C4-2B (cell line): ENCODE results near the gene SCAND1.

Experiments used
- ZFX ChIP-seq: fragments of 450-650 bp; IDR thresholded peaks from 2 replicates; pipeline ENCODE4 v1.6.1; 2017
- TF ChIP-seq, protein P1 (sequence below): fragments of 450-650 bp; conservative IDR thresholded peaks from 2 replicates; pipeline ENCODE4 v1.5.1; 2017; ENCODE audit warnings: mild to moderate bottlenecking

DNA sequence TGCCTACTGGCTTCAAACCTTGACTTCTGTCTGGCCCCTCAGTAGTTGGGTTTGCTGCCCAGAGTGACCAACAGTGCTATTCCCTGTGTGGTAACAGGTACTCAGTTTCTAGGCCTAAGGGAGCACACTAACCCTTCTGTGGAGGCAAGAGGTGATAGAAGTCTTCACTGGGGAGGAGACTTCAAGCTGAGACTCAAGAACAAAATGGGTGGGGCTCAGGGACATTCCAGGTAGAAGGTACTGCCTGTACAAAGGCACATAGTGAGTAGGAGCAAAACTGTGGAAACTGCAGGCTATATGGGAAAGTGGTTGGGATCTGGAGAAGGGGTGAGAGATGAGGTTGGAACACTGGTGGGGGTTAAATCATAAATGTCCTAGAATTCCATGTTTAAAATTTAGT lies 2.3 kb upstream of the SCAND1 start:
- TF ChIP-seq, protein P1, sequence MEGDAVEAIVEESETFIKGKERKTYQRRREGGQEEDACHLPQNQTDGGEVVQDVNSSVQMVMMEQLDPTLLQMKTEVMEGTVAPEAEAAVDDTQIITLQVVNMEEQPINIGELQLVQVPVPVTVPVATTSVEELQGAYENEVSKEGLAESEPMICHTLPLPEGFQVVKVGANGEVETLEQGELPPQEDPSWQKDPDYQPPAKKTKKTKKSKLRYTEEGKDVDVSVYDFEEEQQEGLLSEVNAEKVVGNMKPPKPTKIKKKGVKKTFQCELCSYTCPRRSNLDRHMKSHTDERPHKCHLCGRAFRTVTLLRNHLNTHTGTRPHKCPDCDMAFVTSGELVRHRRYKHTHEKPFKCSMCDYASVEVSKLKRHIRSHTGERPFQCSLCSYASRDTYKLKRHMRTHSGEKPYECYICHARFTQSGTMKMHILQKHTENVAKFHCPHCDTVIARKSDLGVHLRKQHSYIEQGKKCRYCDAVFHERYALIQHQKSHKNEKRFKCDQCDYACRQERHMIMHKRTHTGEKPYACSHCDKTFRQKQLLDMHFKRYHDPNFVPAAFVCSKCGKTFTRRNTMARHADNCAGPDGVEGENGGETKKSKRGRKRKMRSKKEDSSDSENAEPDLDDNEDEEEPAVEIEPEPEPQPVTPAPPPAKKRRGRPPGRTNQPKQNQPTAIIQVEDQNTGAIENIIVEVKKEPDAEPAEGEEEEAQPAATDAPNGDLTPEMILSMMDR: no peak
- no peak for TF ChIP-seq ZFX
